T-cell (primary cell): ENCODE results near the gene SIRPA. TPM values are rescaled to one million over a fixed set of nuclear protein-coding genes. Genes with fewer than 3 reads are reported as not detected.

Experiments used
- ATAC-seq, 4 experiments: fragments of 200-7000 bp in 3 of 4; fragments of 150-1000 bp in 1 of 4; cut with Tn5 transposase; replicated peaks in 1 of 4; 1 replicate in 3 of 4; 2 replicates in 1 of 4; pipeline ENCODE4 v1.10.0; 2021; ENCODE audit warnings: moderate library complexity in 3 of 4, mild to moderate bottlenecking in 2 of 4, moderate number of reproducible peaks in 1 of 4
- CTCF ChIA-PET, 2 donors: fragments of 300-600 bp; sonication (Branson Sonifier 250); formaldehyde crosslinking; loops; one replicate each; lab custom pipeline; 2022; ENCODE audit warnings: antibody characterized with exemption in 2 of 2; lab: Charles Lee
- POLR2A ChIA-PET, 2 donors: fragments of 300-600 bp; sonication (Branson Sonifier 250); formaldehyde crosslinking; loops; one replicate each; lab custom pipeline; 2022; ENCODE audit warnings: antibody characterized with exemption in 2 of 2; lab: Charles Lee
- DNase-seq, 35 experiments: peaks; one replicate each; pipeline versions ENCODE4 v3.0.0 to v3.0.0-alpha.2; 2013 to 2023
- H3K27ac ChIP-seq: one replicate; pipeline ENCODE4 v1.5.1; 2013; ENCODE audit warnings: low read length
- H3K27me3 ChIP-seq, 2 experiments: replicated peaks in 1 of 2; 1 replicate in 1 of 2; 2 replicates in 1 of 2; pipeline versions ENCODE4 v1.6.1 to v1.7.0; 2013; ENCODE audit warnings: low read length in 1 of 2, mixed read lengths in 1 of 2; ENCODE audit not compliant: control insufficient read depth in 2 of 2, insufficient read depth in 2 of 2; ENCODE audit errors: extremely low read depth in 1 of 2
- H3K36me3 ChIP-seq, 2 donors: 1 replicate in 1 of 2; 2 replicates in 1 of 2; pipeline versions ENCODE4 v1.6.1 to v1.7.0; 2013; ENCODE audit warnings: low read length in 1 of 2; ENCODE audit not compliant: control insufficient read depth in 2 of 2, insufficient read depth in 1 of 2; ENCODE audit errors: extremely low read depth in 1 of 2
- H3K4me1 ChIP-seq, 2 experiments: 1 replicate in 1 of 2; 2 replicates in 1 of 2; pipeline versions ENCODE4 v1.6.1 to v1.7.0; 2013; ENCODE audit warnings: low read length in 2 of 2, mixed read lengths in 1 of 2; ENCODE audit not compliant: insufficient read depth in 2 of 2, control insufficient read depth in 1 of 2; ENCODE audit errors: extremely low read depth in 1 of 2
- H3K4me3 ChIP-seq, 2 donors: 1 replicate in 1 of 2; 2 replicates in 1 of 2; pipeline versions ENCODE4 v1.5.1 to v1.7.0; 2013; ENCODE audit warnings: mild to moderate bottlenecking in 2 of 2, low read length in 1 of 2, moderate library complexity in 1 of 2; ENCODE audit not compliant: control insufficient read depth in 1 of 2; ENCODE audit errors: extremely low read depth in 1 of 2
- H3K9me3 ChIP-seq: 2 replicates; pipeline ENCODE4 v1.7.0; 2013
- H3K27ac Mint-ChIP-seq, 2 donors: one replicate each; pipeline ENCODE4 v1.8.0; 2020 to 2021; ENCODE audit warnings: mild to moderate bottlenecking in 2 of 2, mixed read lengths in 2 of 2
- H3K27me3 Mint-ChIP-seq, 2 donors: one replicate each; pipeline ENCODE4 v1.8.0; 2021 to 2022; ENCODE audit warnings: mixed read lengths in 2 of 2
- H3K36me3 Mint-ChIP-seq: one replicate; pipeline ENCODE4 v1.8.0; 2021; ENCODE audit warnings: mixed read lengths
- H3K4me1 Mint-ChIP-seq, 3 donors: one replicate each; pipeline ENCODE4 v1.8.0; 2020 to 2022; ENCODE audit warnings: mixed read lengths in 3 of 3, mild to moderate bottlenecking in 1 of 3
- H3K4me3 Mint-ChIP-seq, 3 donors: one replicate each; pipeline ENCODE4 v1.8.0; 2020 to 2022; ENCODE audit warnings: mild to moderate bottlenecking in 3 of 3, mixed read lengths in 3 of 3, moderate library complexity in 3 of 3
- H3K9me3 Mint-ChIP-seq, 3 donors: one replicate each; pipeline ENCODE4 v1.8.0; 2020 to 2022; ENCODE audit warnings: mixed read lengths in 3 of 3
- WGBS: methylation state at CpG from one replicate; pipeline ENCODE4 v1.1.5; 2013; ENCODE audit warnings: missing lambda C conversion rate; ENCODE audit not compliant: insufficient coverage; 5-methylcytosine and 5-hydroxymethylcytosine counted together
- total RNA-seq, 35 experiments: library from RNA in 6 of 35; stranded (reverse) in 6 of 35; fragments of 120-200 nt in 1 of 35; gene quantifications; one replicate each; pipeline versions ENCODE4 v1.2.1 to v1.2.4 and lab custom pipeline; 2013 to 2026

The SIRPA gene
- total RNA-seq, 5 donors from 2014 or later (not counting 1 experiment from before 2014, with no cell fraction given): 0.15 to 0.72 (median 0.50) TPM; not detected in 1

DNA sequence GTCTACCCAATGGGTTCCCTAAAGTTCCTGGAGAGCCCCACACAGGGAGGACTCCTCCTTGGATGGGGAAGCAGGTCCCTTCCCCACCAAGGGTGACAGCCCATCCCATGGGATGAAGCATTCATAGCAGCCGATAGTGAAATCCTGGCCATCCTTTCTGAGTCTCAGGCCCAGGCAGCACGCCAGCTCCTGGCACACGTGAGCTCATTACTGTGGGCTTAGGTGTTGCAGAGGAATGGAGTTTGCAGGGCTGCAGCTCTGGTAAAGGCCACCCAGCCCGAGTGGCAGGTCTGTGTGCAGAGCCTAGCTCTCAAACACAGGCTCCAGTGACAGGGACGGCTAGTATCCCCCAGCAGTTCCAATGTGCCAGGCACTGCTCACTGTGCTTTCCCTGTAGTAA lies 31.0 kb downstream of the SIRPA start:
- Mint-ChIP-seq H3K9me3 (no peaks in the 10 kb centered on the region), H3K27me3 (peaks cover 11 to 39% of the 10 kb centered on the region in 2 donors), H3K4me1 (no peaks in the 10 kb centered on the region), H3K27ac (no peak overlapping the region), H3K4me3 (no peak overlapping the region), H3K36me3 (no peaks in the 10 kb centered on the region)
- Histone ChIP-seq H3K4me3 (no peak overlapping the region), H3K27me3 (peaks cover 0 to 23% of the 10 kb centered on the region in 2 experiments), H3K27ac (no peak overlapping the region), H3K36me3 (no peaks in the 10 kb centered on the region), H3K9me3 (no peaks in the 10 kb centered on the region), H3K4me1 (no peaks in the 10 kb centered on the region)
- no peak for ATAC-seq
- CTCF ChIA-PET: no interaction called here
- POLR2A ChIA-PET: no interaction called here
- no peak for DNase-seq
- 68% methylated on average over 5 of the region's 5 CpGs for WGBS

DNA sequence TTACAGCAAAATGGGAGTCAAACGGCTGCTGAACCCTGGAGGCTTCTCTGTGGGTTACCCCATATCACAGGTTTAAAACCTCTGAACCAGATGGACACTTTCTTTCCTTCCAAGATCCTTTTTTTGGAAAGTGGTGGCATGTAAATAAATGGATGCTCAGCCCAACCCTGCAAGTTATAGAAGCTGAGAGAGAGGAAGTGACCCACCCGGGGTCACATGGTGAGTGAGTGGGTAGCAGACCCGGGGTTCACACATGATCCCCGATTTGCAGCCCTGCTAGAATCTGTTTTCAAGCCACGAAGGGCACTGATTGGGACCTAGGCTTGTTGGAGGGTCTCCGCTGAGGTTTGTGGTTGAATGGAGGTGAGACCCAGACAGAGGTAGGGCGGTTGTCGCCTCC lies 32.0 kb downstream of the SIRPA start:
- ATAC-seq (no peak), DNase-seq (no peak)
- peaks cover 0 to 28% of the 10 kb centered on the region in 2 experiments for H3K27me3 ChIP-seq
- Mint-ChIP-seq H3K27ac (no peak overlapping the region), H3K27me3 (peaks cover 13 to 47% of the 10 kb centered on the region in 2 donors), H3K9me3 (no peaks in the 10 kb centered on the region), H3K36me3 (no peaks in the 10 kb centered on the region), H3K4me1 (no peaks in the 10 kb centered on the region), H3K4me3 (no peak overlapping the region)
- POLR2A ChIA-PET: no interaction called here
- no peaks in the 10 kb centered on the region for H3K4me1 ChIP-seq
- no peaks in the 10 kb centered on the region for H3K9me3 ChIP-seq
- H3K4me3 ChIP-seq: no peak overlapping the region
- no peaks in the 10 kb centered on the region for H3K36me3 ChIP-seq
- CTCF ChIA-PET: no interaction called here
- no peak overlapping the region for H3K27ac ChIP-seq
- whole genome bisulfite sequencing: 46% methylated on average over 4 of the region's 8 CpGs

DNA sequence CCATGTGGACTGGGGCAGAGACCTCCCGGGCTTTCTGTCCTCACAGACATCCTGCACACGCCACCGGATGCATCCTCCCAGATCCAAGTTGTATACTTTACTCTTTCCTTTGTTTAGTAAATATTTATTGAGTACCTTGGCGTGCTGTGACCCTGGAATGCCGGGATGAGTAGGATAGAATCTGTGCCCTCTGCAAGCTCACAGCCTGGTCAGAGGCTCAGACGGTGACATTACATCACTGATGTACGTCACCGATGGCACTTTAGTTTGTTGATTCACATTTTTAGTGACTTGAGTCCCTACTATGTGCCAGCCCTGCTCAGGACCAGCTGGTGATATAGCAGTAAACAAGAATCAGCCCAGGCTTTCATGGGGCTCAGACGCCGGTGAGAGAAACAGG lies 32.9 kb downstream of the SIRPA start:
- Histone ChIP-seq H3K36me3 (no peaks in the 10 kb centered on the region), H3K9me3 (no peaks in the 10 kb centered on the region), H3K27me3 (peaks cover 0 to 36% of the 10 kb centered on the region in 2 experiments), H3K4me3 (no peak overlapping the region), H3K27ac (no peak overlapping the region), H3K4me1 (no peaks in the 10 kb centered on the region)
- DNase-seq (no peak), ATAC-seq (no peak)
- Mint-ChIP-seq H3K27ac (no peak overlapping the region), H3K27me3 (peaks cover 18 to 54% of the 10 kb centered on the region in 2 donors), H3K4me1 (no peaks in the 10 kb centered on the region), H3K4me3 (no peak overlapping the region), H3K9me3 (no peaks in the 10 kb centered on the region), H3K36me3 (no peaks in the 10 kb centered on the region)
- CTCF ChIA-PET: no interaction called here
- POLR2A ChIA-PET: no interaction called here
- 79% methylated on average over 6 of the region's 10 CpGs for WGBS

DNA sequence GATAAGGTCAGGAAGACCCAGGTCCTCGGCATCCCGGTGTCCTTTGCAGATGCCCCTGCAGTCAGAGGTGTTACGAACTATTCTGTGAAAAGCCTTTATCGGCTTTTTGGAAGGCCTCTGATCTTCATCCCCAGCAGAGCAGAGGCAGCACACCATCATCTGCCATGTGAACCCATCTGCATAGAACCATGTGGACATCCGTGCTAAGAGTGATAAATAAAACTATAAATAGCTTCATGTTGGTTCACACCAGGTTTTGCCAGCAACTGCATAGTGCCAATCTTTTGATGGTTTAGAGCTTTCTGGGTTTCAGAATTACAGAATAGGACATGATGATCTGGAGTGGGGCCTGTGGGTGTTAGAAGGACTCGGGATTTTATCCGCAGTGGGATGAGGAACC lies 33.6 kb downstream of the SIRPA start:
- Histone ChIP-seq H3K27ac (no peak overlapping the region), H3K36me3 (no peaks in the 10 kb centered on the region), H3K4me3 (no peak overlapping the region), H3K9me3 (no peaks in the 10 kb centered on the region), H3K4me1 (no peaks in the 10 kb centered on the region), H3K27me3 (peaks cover 0 to 40% of the 10 kb centered on the region in 2 experiments)
- DNase-seq: no peak
- no peak for ATAC-seq
- no peaks in the 10 kb centered on the region for H3K4me1 Mint-ChIP-seq
- peaks cover 18 to 56% of the 10 kb centered on the region in 2 donors for H3K27me3 Mint-ChIP-seq
- H3K9me3 Mint-ChIP-seq: no peaks in the 10 kb centered on the region
- CTCF ChIA-PET: no interaction called here
- POLR2A ChIA-PET: no interaction called here
- H3K36me3 Mint-ChIP-seq: no peaks in the 10 kb centered on the region
- H3K4me3 Mint-ChIP-seq: no peak overlapping the region
- 84% methylated on average over 6 of the region's 7 CpGs for WGBS
- H3K27ac Mint-ChIP-seq: no peak overlapping the region

DNA sequence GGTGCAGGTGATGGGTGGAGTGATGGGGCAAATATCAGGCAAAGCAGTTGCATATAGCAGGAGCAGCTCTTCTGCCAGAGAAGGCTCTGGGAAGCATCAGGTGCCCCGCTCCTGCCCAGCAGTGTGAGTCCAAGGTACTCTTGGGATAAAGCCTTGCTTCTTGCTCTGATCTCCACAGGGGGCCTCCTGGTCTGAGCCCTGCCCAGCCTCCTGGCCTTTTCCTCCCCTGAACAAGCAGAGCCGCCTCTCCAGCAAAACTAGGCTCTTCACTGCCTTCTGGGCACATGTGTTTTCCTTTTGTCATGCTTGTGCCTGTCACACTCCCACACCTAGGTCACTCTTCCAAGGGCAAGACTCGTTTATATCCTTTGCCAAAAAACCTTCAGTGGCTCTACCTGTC lies 34.3 kb downstream of the SIRPA start:
- no peaks in the 10 kb centered on the region for H3K36me3 ChIP-seq
- H3K9me3 ChIP-seq: no peaks in the 10 kb centered on the region
- H3K4me1 ChIP-seq: no peaks in the 10 kb centered on the region
- no peak overlapping the region for H3K4me3 Mint-ChIP-seq
- H3K4me1 Mint-ChIP-seq: no peaks in the 10 kb centered on the region
- H3K27me3 ChIP-seq: peaks cover 0 to 40% of the 10 kb centered on the region in 2 experiments
- no peaks in the 10 kb centered on the region for H3K9me3 Mint-ChIP-seq
- H3K27me3 Mint-ChIP-seq: peaks cover 18 to 60% of the 10 kb centered on the region in 2 donors
- ChIA-PET CTCF (no interaction called here), POLR2A (no interaction called here)
- 47% methylated on average over 3 of the region's 3 CpGs for WGBS
- DNase-seq (no peak), ATAC-seq (no peak)
- H3K36me3 Mint-ChIP-seq: no peaks in the 10 kb centered on the region
- no peak overlapping the region for H3K4me3 ChIP-seq
- H3K27ac ChIP-seq: no peak overlapping the region
- no peak overlapping the region for H3K27ac Mint-ChIP-seq

DNA sequence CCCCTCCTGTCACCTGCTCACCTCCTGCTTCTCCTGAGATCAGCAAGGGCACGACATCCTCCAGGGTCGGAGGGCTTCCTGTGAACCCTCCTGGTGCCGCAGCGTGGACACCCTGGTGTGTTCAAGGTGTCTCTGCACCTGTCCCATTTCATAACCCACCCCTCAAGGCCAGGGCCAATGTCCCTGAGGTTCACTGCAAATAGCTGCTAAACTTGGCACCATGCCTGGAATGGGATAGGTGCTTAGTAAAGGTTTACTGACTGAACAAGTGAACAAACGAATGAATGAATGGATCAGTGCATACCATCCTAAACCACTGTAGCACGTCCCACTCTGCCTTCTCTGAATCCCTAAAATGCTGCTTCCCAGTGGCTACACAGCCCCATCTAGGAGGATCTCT lies 35.0 kb downstream of the SIRPA start:
- 92% methylated on average over 4 of the region's 6 CpGs for WGBS
- no peaks in the 10 kb centered on the region for H3K4me1 Mint-ChIP-seq
- Histone ChIP-seq H3K9me3 (no peaks in the 10 kb centered on the region), H3K27me3 (peaks cover 0 to 39% of the 10 kb centered on the region in 2 experiments), H3K36me3 (no peaks in the 10 kb centered on the region), H3K27ac (no peak overlapping the region), H3K4me1 (no peaks in the 10 kb centered on the region), H3K4me3 (no peak overlapping the region)
- ChIA-PET POLR2A (no interaction called here), CTCF (no interaction called here)
- H3K4me3 Mint-ChIP-seq: no peak overlapping the region
- H3K9me3 Mint-ChIP-seq: no peaks in the 10 kb centered on the region
- peaks cover 18 to 64% of the 10 kb centered on the region in 2 donors for H3K27me3 Mint-ChIP-seq
- no peaks in the 10 kb centered on the region for H3K36me3 Mint-ChIP-seq
- DNase-seq: no peak
- ATAC-seq: no peak
- no peak overlapping the region for H3K27ac Mint-ChIP-seq

DNA sequence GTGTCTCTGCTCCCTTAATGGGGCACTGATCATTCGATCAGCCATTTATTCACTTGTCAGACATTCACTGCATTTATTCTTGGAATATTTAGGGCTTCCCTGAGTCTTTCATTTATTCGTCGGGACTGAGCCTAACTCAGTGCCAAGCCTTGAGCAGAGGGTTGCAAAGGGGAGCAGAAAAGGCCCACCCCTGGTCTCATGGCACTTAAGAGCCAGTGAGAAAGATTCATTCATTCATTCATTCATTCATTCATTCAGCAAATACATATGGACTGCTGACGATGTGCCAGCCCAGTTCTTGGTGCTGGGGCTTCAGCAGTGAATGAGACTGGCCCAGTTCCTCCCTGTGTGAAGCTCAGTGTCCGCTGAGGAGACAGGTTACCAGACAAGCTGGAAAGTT lies 36.6 kb downstream of the SIRPA start:
- Histone ChIP-seq H3K27ac (no peak overlapping the region), H3K4me3 (no peak overlapping the region), H3K4me1 (no peaks in the 10 kb centered on the region), H3K9me3 (no peaks in the 10 kb centered on the region), H3K36me3 (no peaks in the 10 kb centered on the region), H3K27me3 (peaks cover 0 to 50% of the 10 kb centered on the region in 2 experiments)
- ChIA-PET POLR2A (no interaction called here), CTCF (interaction anchor here in 1 of 2 donors (0.6 kb wide), 1 partner anchor 226 kb away, joined by 3 read pairs; no protein-coding TSS in a partner anchor)
- H3K4me3 Mint-ChIP-seq: no peak overlapping the region
- H3K36me3 Mint-ChIP-seq: no peaks in the 10 kb centered on the region
- no peak for ATAC-seq
- 86% methylated on average over 2 of the region's 5 CpGs for WGBS
- no peak overlapping the region for H3K27ac Mint-ChIP-seq
- no peak for DNase-seq
- no peaks in the 10 kb centered on the region for H3K9me3 Mint-ChIP-seq
- H3K27me3 Mint-ChIP-seq: peaks cover 18 to 67% of the 10 kb centered on the region in 2 donors
- no peaks in the 10 kb centered on the region for H3K4me1 Mint-ChIP-seq
